Nucleus accumbens (tissue), 56 donors: ENCODE data around the gene IFNG-AS1.

Experiments
- DNase-seq, 56 donors: peaks; one replicate each; lab custom pipeline; 2025; lab: John Stamatoyannopoulos, UW

IFNG-AS1 gene

DNA sequence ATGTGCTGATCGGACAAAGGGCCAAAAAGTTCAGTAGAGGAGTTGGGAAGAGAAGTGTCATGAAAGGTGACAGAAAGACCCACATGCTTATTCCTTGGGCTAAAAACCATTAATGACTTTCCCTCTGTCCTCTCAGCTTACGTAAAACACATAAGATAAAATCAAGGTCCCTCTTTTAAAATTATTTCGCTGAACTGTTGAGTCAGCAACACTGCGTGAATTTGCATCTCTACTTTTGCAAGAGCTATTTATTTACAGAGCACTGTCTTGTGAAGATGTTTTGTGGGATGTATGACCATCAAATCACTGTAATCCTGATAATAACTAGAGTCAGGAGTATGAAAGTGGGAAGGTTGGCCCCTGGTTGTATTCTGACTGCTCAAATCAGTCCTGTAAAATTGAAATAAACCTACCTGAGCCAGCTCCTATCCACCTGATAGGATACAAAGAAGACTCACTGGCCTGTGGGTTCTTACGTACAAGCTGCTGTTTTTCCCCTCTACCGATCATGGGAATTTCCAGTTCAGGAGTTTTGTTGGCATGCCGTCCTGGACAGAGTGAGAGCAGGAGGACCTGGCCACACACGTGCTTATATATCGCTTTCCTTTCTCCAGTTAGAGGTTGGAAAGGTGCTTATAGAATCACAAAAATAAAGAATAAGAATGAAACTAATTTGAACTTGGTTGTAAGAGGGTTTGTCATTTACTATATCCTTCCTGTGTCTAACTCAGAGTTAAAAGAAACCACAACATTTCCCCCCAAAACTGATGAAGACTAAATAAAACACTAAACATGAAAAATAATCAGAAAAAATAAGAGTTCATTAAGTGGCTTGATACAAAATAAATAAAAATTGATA is 42.9 kb downstream of the IFNG-AS1 start:
- no peak for DNase-seq

- no peak for DNase-seq
Measured at GRCh38 chr12:68034567-68034966, 45.3 kb downstream of the IFNG-AS1 start.

GRCh38 chr12:68036642-68037041 is 47.4 kb downstream of the IFNG-AS1 start:
- no peak for DNase-seq

DNA sequence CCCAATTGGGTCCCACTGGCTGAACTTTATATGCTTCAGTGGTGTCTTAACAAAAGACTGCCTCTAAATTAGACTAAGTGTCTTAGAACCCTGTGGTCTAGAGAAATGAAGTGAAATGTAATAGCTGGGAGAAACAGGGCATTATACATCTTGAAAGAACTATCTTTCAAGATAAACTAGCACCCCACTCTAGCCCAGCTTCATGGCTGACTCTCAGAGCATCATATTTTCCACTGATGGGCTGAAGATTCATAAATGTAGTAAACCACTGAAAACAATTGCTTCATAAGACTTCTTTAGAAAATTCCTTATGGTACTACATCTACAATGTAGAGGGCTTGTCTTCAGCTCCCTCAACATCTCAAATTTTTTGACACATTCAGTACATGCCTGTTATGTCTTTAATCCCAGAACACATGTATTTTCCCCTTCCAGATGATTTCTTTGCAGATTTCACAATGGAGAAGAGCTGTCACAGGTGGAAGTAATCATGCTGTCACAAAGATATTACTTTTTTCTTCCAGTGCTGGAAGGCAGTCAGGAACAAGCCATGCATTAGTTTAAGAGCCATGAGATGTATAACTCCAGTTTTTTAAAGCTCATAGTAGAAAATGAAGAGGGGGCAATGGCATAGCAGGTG is 48.5 kb downstream of the IFNG-AS1 start:
- DNase-seq: no peak

DNA sequence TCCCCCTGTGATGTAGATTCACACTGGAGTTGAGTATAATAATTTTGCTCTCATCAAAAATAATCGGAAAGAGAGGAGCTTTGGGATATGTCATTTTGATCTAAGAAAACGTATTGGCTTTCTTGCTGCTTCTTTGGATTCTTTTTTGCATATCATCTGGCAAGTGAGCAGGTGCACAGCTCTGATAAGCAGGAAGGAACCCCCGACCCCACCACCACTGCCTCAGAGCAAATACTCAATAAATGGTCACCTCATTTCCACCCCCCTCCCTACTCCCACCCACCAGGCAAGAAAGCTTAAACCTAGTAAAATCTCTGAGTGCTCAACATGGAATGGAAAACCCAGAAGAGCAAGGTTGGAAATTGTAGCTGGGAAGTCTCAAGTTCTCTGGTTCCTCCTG is 49.4 kb downstream of the IFNG-AS1 start:
- no peak for DNase-seq

DNA sequence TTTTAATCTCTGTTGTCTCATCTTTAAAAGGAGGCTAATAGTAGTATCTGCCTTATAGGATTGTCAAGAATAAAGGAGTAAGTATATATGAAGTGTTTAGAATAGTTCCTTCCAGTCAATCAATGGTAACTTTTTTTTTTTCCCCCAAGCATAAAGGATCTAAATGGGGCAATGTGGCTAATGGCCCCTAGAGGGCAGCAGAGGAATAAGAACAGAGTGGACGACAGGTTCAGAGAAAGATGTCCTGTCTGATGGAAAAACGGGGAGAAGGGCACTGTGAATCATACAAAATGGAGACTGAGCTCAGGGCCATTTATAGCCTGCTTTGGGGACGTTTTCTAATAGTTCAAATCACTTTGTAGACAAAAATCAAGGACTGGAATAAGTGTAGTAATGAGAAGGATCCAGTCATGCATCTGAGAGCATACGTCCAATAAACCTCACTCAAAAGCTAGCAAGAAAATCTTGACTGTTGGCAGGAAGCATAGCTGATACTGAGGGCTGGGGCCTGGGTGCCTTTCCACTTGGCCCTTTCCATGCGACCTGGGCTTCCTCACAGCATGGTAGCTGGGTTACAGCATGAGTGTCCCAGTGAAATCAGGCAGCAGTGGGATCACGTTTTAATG is 51.3 kb downstream of the IFNG-AS1 start:
- peak in 44 of 56 donors; percentile 3 to 83 (median 29) for DNase-seq

GRCh38 chr12:68042212-68042699 is 53.0 kb downstream of the IFNG-AS1 start:
- DNase-seq: no peak

DNA sequence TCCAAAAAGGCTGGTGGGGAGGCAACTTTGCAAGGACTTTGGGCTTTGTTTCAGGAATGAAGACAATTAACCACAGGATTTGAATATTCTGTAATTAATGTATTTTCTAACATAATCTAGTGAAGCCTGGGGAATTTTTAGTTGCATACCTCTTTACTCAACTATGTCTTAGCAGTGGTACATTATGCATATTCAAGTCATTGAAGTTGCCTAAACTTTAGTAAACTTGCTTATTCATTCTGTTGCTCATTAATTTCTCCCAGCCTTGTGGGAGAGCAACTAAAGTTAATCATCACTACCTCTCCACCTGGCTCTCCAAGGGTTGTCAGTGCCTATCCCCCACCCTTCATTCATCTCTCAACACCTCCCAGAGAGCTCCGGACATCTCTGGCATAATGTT is 54.2 kb downstream of the IFNG-AS1 start:
- no peak for DNase-seq

GRCh38 chr12:68048648-68049297 is 59.5 kb downstream of the IFNG-AS1 start:
- DNase-seq: peak in 7 of 56 donors; percentile 0 to 14 (median 3)

- no peak for DNase-seq
Measured at GRCh38 chr12:68056300-68056699, 67.1 kb downstream of the IFNG-AS1 start.

DNA sequence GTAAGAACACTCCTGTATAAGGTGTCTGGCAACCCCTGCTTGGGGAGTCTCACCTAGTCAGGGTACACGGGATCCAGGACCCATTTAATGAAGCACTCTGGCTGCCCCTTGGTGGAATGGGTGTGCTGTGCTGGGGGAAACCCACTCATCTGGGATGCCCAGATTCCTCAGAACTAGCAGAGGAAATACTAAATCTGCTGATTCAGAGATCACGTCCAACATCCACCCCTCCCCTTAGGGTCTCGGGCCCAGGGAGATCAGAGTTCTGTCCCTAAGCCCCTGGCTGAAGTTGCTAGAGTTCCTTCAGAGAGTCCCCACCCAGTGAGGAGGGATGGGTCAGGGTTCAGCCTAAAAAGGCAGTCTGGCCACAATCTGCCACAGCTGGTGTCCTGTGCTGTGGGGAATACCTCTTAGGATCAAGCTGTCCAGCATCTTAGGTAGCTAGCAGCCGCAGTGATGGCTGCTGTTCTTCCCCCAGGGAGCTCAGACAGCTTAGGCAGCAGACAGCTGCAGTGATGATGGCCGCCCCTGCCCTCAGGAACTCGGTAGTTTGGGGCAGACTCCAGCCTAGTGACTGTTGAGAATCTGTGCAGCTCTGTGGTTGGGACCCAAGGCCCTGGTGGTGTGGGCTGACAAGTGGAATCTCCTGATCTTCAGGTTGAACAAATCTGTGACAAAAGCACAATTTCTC is 74.8 kb downstream of the IFNG-AS1 start:
- DNase-seq: no peak

DNA sequence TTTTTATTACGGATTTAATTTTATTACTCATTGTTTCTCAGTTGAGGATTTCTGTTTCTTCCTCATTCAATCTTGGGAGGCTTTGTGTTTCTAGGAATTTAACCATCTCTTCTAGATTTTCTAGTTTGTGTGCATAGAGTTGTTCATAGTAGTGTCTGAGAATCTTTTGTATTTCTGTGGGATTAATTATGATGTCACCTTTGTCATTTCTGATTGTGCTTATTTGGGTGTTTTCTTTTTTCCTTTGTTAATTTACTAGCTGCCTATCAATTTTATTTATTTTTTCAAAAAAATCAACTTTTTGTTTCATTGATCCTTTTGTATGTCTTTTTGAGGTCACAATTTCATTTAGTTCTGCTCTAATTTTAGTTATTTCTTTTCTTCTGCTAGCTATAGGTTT is 75.9 kb downstream of the IFNG-AS1 start:
- DNase-seq: no peak

- DNase-seq: no peak
Measured at GRCh38 chr12:68065687-68066086, 76.4 kb downstream of the IFNG-AS1 start.

GRCh38 chr12:68067762-68068376 is 78.6 kb downstream of the IFNG-AS1 start:
- no peak for DNase-seq

- no peak for DNase-seq
Measured at GRCh38 chr12:68069275-68069674, 80.0 kb downstream of the IFNG-AS1 start.
